Measurements from ENCODE around the gene DNAH9. TPM values are rescaled to one million over a fixed set of nuclear protein-coding genes. Genes with fewer than 3 reads are reported as not detected.

Gene DNAH9
- total RNA-seq, 1 experiment from 2014 or later, result 0.22 TPM

DNA sequence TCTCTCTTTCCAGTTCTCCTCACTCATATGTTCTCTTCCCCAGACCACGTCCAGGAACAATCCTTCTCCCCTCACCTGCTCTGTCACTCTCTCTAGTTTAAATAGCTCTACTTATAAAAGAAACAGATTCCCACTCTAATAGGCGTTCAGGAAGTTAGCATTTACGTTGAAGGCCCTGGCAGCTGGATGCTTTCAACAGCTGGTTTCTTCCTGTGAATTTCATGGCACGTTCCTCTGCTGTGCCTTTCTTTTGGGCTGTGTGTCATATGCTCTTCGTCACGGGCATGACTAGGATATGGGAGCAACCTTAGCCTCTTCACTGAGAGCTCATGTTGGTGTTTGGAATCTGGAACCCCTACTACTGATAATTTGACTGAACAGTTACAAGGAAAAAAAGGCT is 325.8 kb downstream of the DNAH9 start:
- no peak for DNase-seq
- Mint-ChIP-seq H3K9me3 (peaks cover 3 to 6% of the 10 kb centered on the region in 2 experiments; a peak in 2 of 5 replicates), H3K4me1 (peaks cover 11 to 14% of the 10 kb centered on the region in 2 experiments), H3K36me3 (ENCODE audit: insufficient read depth in 1 of 3, low read depth in 3 of 3) (0 out of 7 replicates have a peak, but pooled peaks cover 0 to 7% (median 0%) of the 10 kb centered on the region in 3 experiments), H3K27me3 (ENCODE audit: low read depth) (no peaks in the 10 kb centered on the region), H3K27ac (no peak overlapping the region), H3K4me3 (no peak overlapping the region)
- no peaks in the 10 kb centered on the region for H3K79me2 ChIP-seq (ENCODE audit: insufficient read depth, low read length)
- WGBS (ENCODE audit: extremely low coverage, insufficient read length, low lambda C conversion rate), result no CpG with 5 or more reads among the region's 6 CpGs
- no peak overlapping the region for H2AK5ac ChIP-seq (ENCODE audit: insufficient read length, low read length)
- H3T11ph ChIP-seq (ENCODE audit: low read length), result no peak overlapping the region
- H2BK120ac ChIP-seq (ENCODE audit: low read depth, low read length, poor library complexity, severe bottlenecking), result no peak overlapping the region
- no peaks in the 10 kb centered on the region for H3K79me1 ChIP-seq (ENCODE audit: insufficient read depth, low read depth, low read length, poor library complexity, severe bottlenecking)
- H3K4ac ChIP-seq (ENCODE audit: low read depth, low read length), result no peak overlapping the region
- no peaks in the 10 kb centered on the region; the same call in 1 of the 2 replicates for H3K4me1 ChIP-seq (ENCODE audit: insufficient read depth, low read length)
- no peaks in the 10 kb centered on the region for H3K9me3 ChIP-seq (ENCODE audit: control insufficient read depth, low read depth, low read length)
- no peak overlapping the region for H3K14ac ChIP-seq (ENCODE audit: insufficient read depth, low read length)
- H2BK20ac ChIP-seq (ENCODE audit: low read depth, low read length, poor library complexity, severe bottlenecking), result no peak overlapping the region
- no peak overlapping the region for H4K8ac ChIP-seq (replicated peaks; ENCODE audit: insufficient read length, low read depth, low read length)
- H3K23ac ChIP-seq (ENCODE audit: insufficient read length, low read depth, low read length), result no peak overlapping the region
- no peak overlapping the region for H2AFZ ChIP-seq (ENCODE audit: low read length)
- H2BK5ac ChIP-seq (ENCODE audit: insufficient read length, low read length), result no peak overlapping the region
- TF ChIP-seq CTCF (conservative IDR thresholded peaks at IDR 0.05), result no peak
- no peak overlapping the region for H3K56ac ChIP-seq (ENCODE audit: insufficient read length, low read depth, low read length)
- H3K27me3 ChIP-seq (ENCODE audit: insufficient read depth, low read length), result no peaks in the 10 kb centered on the region
- H4K91ac ChIP-seq (ENCODE audit: insufficient read length, low read depth, low read length), result no peak overlapping the region
- H3K23me2 ChIP-seq (ENCODE audit: insufficient read length, low read depth, low read length, poor library complexity, severe bottlenecking), result no peaks in the 10 kb centered on the region
- no peaks in the 10 kb centered on the region for H4K20me1 ChIP-seq (ENCODE audit: control insufficient read depth, insufficient read depth, insufficient read length)
- no peak overlapping the region for H2BK12ac ChIP-seq (ENCODE audit: insufficient read length, low read depth, low read length)
- H3K4me2 ChIP-seq (ENCODE audit: insufficient read depth, insufficient read length, low read length), result no peak overlapping the region
- H4K5ac ChIP-seq (ENCODE audit: insufficient read length, low read depth, low read length), result no peak overlapping the region
- H3K18ac ChIP-seq (ENCODE audit: insufficient read length, low read depth, low read length), result no peak overlapping the region
- H2BK15ac ChIP-seq (ENCODE audit: low read depth, low read length), result no peak overlapping the region
- H3K9ac ChIP-seq (ENCODE audit: extremely low read depth, insufficient read length, low read length), result no peak overlapping the region
- no peak overlapping the region for H3K27ac ChIP-seq (ENCODE audit: insufficient read length, low read depth, low read length)
